Measurements from ENCODE around the gene RNASEH2B. TPM values are rescaled to one million over a fixed set of nuclear protein-coding genes. Genes with fewer than 3 reads are reported as not detected.

The RNASEH2B gene
- total and polyA plus RNA-seq, 2 of the 13 experiments (the other 11 are each of a cell fraction or from before 2014, with no cell fraction given), result 17.2 to 55.4 TPM

DNA sequence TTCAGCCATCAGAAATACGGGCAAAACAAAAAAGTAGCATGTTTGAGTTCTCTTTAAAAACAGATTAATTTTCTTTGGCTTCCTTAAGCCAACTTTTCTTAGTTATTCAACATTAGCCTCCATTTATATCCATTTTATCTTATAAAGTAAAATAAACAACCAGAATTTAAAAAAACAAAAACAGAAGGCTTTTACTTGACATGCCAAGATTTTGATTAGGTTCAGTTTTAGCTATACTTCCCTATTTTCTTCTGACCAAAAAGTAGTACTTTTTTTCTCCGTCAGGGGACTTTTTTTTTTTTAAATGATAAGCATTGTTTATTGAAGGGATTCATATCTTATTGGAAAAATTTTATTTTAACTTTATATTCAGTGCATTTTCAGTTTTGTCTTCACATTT, 18.1 kb downstream of the RNASEH2B start:
- POLR2A ChIA-PET, result no interaction called here
- Histone ChIP-seq H3K27me3 (ENCODE audit: control insufficient read depth in 1 of 2, insufficient read depth in 2 of 2, low read length in 2 of 2) (no peaks in the 10 kb centered on the region), H3K36me3 (replicated peaks in 1 of 2; ENCODE audit: control insufficient read depth in 1 of 2, insufficient read depth in 2 of 2, low read length in 2 of 2) (peaks cover 0 to 10% of the 10 kb centered on the region in 2 experiments; a peak in 2 of 5 replicates), H3K79me2 (ENCODE audit: insufficient read depth, low read length) (no peaks in the 10 kb centered on the region), H4K20me1 (ENCODE audit: insufficient read depth, low read length) (no peaks in the 10 kb centered on the region), H3K4me1 (ENCODE audit: insufficient read depth, low read length) (no peaks in the 10 kb centered on the region), H3K4me3 (replicated peaks in 1 of 3; ENCODE audit: insufficient read depth in 1 of 3, low read depth in 2 of 3, low read length in 3 of 3) (no peak overlapping the region), H3K4me2 (ENCODE audit: low read depth, low read length) (no peak overlapping the region), H3K9me3 (ENCODE audit: low read length) (peaks cover 19% of the 10 kb centered on the region), H2AFZ (ENCODE audit: low read length) (no peak overlapping the region), H3K27ac (ENCODE audit: extremely low read length, insufficient read depth, low read length) (no peak overlapping the region), H3K9ac (ENCODE audit: insufficient read depth, low read depth, low read length) (no peak overlapping the region)
- WGBS (ENCODE audit: low lambda C conversion rate), result 95% methylated on average over 2 of the region's 2 CpGs
- in situ Hi-C loops (cut with HindIII; ENCODE audit: extremely low pct_ligation_motif_present, low pct_unique_long_range_greater_than_20kb), result no loop called here
- CTCF ChIA-PET (ENCODE audit: low intra/inter-chr PET ratio, low total read pairs), result no interaction called here
- ATAC-seq, result no peak
- TF ChIP-seq ZSCAN21 (CRISPR knock-in tag; IDR thresholded peaks at IDR 0.05; ENCODE audit: borderline replicate concordance) (no peak), TBX3 (IDR thresholded peaks at IDR 0.05; ENCODE audit: borderline replicate concordance) (no peak), SAP130 (CRISPR knock-in tag; IDR thresholded peaks at IDR 0.05; ENCODE audit: low read depth) (no peak), MED13 (CRISPR knock-in tag; IDR thresholded peaks at IDR 0.05) (no peak), CREM (IDR thresholded peaks at IDR 0.05) (no peak), CREM (CRISPR knock-in tag; IDR thresholded peaks at IDR 0.05) (no peak), NRL (CRISPR knock-in tag; IDR thresholded peaks at IDR 0.05; ENCODE audit: borderline replicate concordance) (no peak)
- TF ChIP-seq, protein P1, sequence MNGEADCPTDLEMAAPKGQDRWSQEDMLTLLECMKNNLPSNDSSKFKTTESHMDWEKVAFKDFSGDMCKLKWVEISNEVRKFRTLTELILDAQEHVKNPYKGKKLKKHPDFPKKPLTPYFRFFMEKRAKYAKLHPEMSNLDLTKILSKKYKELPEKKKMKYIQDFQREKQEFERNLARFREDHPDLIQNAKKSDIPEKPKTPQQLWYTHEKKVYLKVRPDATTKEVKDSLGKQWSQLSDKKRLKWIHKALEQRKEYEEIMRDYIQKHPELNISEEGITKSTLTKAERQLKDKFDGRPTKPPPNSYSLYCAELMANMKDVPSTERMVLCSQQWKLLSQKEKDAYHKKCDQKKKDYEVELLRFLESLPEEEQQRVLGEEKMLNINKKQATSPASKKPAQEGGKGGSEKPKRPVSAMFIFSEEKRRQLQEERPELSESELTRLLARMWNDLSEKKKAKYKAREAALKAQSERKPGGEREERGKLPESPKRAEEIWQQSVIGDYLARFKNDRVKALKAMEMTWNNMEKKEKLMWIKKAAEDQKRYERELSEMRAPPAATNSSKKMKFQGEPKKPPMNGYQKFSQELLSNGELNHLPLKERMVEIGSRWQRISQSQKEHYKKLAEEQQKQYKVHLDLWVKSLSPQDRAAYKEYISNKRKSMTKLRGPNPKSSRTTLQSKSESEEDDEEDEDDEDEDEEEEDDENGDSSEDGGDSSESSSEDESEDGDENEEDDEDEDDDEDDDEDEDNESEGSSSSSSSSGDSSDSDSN (CRISPR knock-in tag; IDR thresholded peaks at IDR 0.05), result no peak
- no peak for FAIRE-seq
- DNase-seq (ENCODE audit: low spot score), result no peak
- no TSS peak for BruUV-seq (replicated peaks)
- intact Hi-C loops (cut with micrococcal nuclease; ENCODE audit: unreplicated experiment), result no loop called here
